Posterior vena cava (tissue), 2 donors: ENCODE measurements around the gene MICAL3. TPM values are rescaled to one million over a fixed set of nuclear protein-coding genes. Genes with fewer than 3 reads are reported as not detected.

Experiments used
- DNase-seq: peaks from one replicate; pipeline ENCODE4 v3.0.0-alpha.2; 2020; ENCODE audit warnings: low spot score
- intact Hi-C, 2 donors: fragments of 100-400 bp; cut with DNase I; formaldehyde crosslinking; loops; one replicate each; pipeline versions ENCODE4 v1.14.1 to v1.14.2; 2022 to 2023
- total RNA-seq, 2 donors: library from RNA; stranded (reverse); fragmentation: NEBNext Ultra II Directional; extraction: Animal tissue kit (Norgen Biotek cat#: 25700); gene quantifications; one replicate each; pipeline ENCODE4 v1.2.1, GENCODE V29; 2021
- donor health status: DM: yes; HTN: yes; CAD: no.
- donor health status: DM: yes; HTN: yes; CAD: no.

The MICAL3 gene
- total RNA-seq, 2 donors from 2014 or later: 106 to 114 TPM

GRCh38 chr22:17873116-17873515 lies 151.2 kb downstream of the MICAL3 start:
- intact Hi-C loops: no loop called here
- DNase-seq: no peak

- no peak for DNase-seq
- intact Hi-C loops: no loop called here
These were observed 151.9 kb downstream of the MICAL3 start for GRCh38 chr22:17872471-17872870.

GRCh38 chr22:17871726-17872458 lies 152.5 kb downstream of the MICAL3 start:
- no peak for DNase-seq
- intact Hi-C loops: no loop called here

- no peak for DNase-seq
- intact Hi-C loops: no loop called here
These were observed 154.0 kb downstream of the MICAL3 start for GRCh38 chr22:17870407-17870806.

- DNase-seq: no peak
- intact Hi-C loops: no loop called here
These were observed 154.9 kb downstream of the MICAL3 start for GRCh38 chr22:17869285-17870096.

GRCh38 chr22:17868771-17869170 lies 155.6 kb downstream of the MICAL3 start:
- intact Hi-C loops: no loop called here
- DNase-seq: no peak

GRCh38 chr22:17867160-17867785 lies 157.1 kb downstream of the MICAL3 start:
- DNase-seq: no peak
- intact Hi-C loops: no loop called here

GRCh38 chr22:17866621-17867020 lies 157.7 kb downstream of the MICAL3 start:
- intact Hi-C loops: no loop called here
- DNase-seq: no peak

- intact Hi-C loops: no loop called here
- DNase-seq: no peak
These were observed 158.2 kb downstream of the MICAL3 start for GRCh38 chr22:17866127-17866526.

- no peak for DNase-seq
- intact Hi-C loops: loop anchor here in 1 of 2 donors (1.0 kb wide), 1 partner anchor 24 kb away; no protein-coding TSS in a partner anchor
These were observed 158.9 kb downstream of the MICAL3 start for GRCh38 chr22:17865183-17866055.

GRCh38 chr22:17864398-17865182 lies 159.8 kb downstream of the MICAL3 start:
- DNase-seq: no peak
- intact Hi-C loops: loop anchor here in 1 of 2 donors (1.0 kb wide), 1 partner anchor 23 kb away; no protein-coding TSS in a partner anchor

GRCh38 chr22:17862646-17863181 lies 161.6 kb downstream of the MICAL3 start:
- no peak for DNase-seq
- intact Hi-C loops: no loop called here

- intact Hi-C loops: no loop called here
- no peak for DNase-seq
These were observed 162.5 kb downstream of the MICAL3 start for GRCh38 chr22:17861909-17862308.

GRCh38 chr22:17860220-17860965 lies 164.0 kb downstream of the MICAL3 start:
- DNase-seq: no peak
- intact Hi-C loops: no loop called here

GRCh38 chr22:17858033-17858432 lies 166.3 kb downstream of the MICAL3 start:
- no peak for DNase-seq
- intact Hi-C loops: no loop called here

GRCh38 chr22:17855572-17856290 lies 168.6 kb downstream of the MICAL3 start:
- DNase-seq: no peak
- intact Hi-C loops: no loop called here

- no peak for DNase-seq
- intact Hi-C loops: no loop called here
These were observed 171.3 kb downstream of the MICAL3 start for GRCh38 chr22:17853073-17853472.
